ENCODE results near the gene CNTN5. TPM values are rescaled to one million over a fixed set of nuclear protein-coding genes. Genes with fewer than 3 reads are reported as not detected.

CNTN5 gene
- polyA plus RNA-seq, 1 of the 3 experiments (the other 2 are of a cell fraction), result not detected

DNA sequence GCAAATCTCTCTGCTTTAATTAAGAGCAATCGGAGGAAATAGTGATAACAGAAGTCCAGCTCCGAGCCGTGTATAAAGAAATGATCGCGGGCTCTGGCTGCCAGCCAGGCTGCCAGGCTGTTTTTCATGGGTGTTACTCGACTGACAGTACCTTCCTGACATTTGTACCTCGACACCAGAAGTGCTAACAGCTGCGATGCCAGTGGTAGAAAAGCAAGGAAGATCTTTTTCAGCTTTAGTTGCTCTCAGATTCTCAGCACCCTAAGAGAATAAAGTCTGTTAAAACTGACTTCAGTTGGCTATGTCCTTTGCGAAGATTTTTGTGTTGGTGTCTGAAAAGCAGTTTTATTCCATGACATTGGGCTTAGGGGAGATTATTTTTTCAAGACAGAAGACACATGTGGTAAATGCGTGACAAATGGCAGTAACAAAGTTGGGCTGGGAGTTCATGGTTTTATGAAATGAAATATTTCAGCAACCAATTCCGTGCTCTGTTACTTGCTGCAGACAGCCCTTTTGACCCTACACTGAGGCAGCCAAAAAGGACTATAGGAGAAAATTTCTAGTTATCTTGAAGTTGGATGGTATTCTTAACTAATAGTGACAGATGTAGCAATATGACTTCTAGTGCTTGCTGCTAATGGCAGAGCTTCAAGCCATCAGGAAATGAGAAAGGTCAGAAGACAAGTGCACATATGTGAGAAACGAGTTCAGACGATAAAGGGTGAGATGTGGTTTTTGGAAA is 296.2 kb downstream of the CNTN5 start:
- H4K20me1 ChIP-seq (ENCODE audit: insufficient read depth), result no peaks in the 10 kb centered on the region
- TF ChIP-seq RCOR1 (IDR thresholded peaks at IDR 0.05; ENCODE audit: low read length) (no peak), JUND (IDR thresholded peaks at IDR 0.05) (no peak), ELF1 (IDR thresholded peaks at IDR 0.05) (no peak), GATA2 (CRISPR knock-in tag; IDR thresholded peaks at IDR 0.05) (no peak), NFIC (IDR thresholded peaks at IDR 0.05; ENCODE audit: borderline replicate concordance) (no peak), RFX5 (IDR thresholded peaks at IDR 0.05; ENCODE audit: low read length) (no peak), RAD21 (IDR thresholded peaks at IDR 0.05; ENCODE audit: low read length) (no peak), USF2 (IDR thresholded peaks at IDR 0.05; ENCODE audit: borderline replicate concordance, low read depth, low read length) (no peak), REST (IDR thresholded peaks at IDR 0.05; ENCODE audit: low read depth, low read length) (no peak), MEF2A (IDR thresholded peaks at IDR 0.05; ENCODE audit: borderline replicate concordance, low read depth) (no peak), FOXM1 (IDR thresholded peaks at IDR 0.05; ENCODE audit: low read depth) (no peak), EZH2phosphoT487 (IDR thresholded peaks at IDR 0.05; ENCODE audit: borderline replicate concordance, low read depth) (no peak), FOSL2 (IDR thresholded peaks at IDR 0.05; ENCODE audit: borderline replicate concordance, low read depth) (no peak), MXI1 (IDR thresholded peaks at IDR 0.05; ENCODE audit: low read depth, low read length) (no peak), USF1 (IDR thresholded peaks at IDR 0.05; ENCODE audit: borderline replicate concordance, low read depth) (no peak), TCF12 (IDR thresholded peaks at IDR 0.05) (no peak), FOXJ3 (CRISPR knock-in tag; IDR thresholded peaks at IDR 0.05) (no peak)
- TF ChIP-seq, protein P1, sequence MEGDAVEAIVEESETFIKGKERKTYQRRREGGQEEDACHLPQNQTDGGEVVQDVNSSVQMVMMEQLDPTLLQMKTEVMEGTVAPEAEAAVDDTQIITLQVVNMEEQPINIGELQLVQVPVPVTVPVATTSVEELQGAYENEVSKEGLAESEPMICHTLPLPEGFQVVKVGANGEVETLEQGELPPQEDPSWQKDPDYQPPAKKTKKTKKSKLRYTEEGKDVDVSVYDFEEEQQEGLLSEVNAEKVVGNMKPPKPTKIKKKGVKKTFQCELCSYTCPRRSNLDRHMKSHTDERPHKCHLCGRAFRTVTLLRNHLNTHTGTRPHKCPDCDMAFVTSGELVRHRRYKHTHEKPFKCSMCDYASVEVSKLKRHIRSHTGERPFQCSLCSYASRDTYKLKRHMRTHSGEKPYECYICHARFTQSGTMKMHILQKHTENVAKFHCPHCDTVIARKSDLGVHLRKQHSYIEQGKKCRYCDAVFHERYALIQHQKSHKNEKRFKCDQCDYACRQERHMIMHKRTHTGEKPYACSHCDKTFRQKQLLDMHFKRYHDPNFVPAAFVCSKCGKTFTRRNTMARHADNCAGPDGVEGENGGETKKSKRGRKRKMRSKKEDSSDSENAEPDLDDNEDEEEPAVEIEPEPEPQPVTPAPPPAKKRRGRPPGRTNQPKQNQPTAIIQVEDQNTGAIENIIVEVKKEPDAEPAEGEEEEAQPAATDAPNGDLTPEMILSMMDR (IDR thresholded peaks at IDR 0.05), result no peak
- H3K79me2 ChIP-seq (ENCODE audit: insufficient read depth), result no peaks in the 10 kb centered on the region
- no peak overlapping the region; the same call in 1 of the 2 replicates for H2AFZ ChIP-seq (ENCODE audit: low read depth)
- no peak overlapping the region for H3K9ac ChIP-seq
- no peaks in the 10 kb centered on the region for H3K9me2 ChIP-seq
- H3K27me3 ChIP-seq (ENCODE audit: insufficient read depth), result no peaks in the 10 kb centered on the region
- H3K9me3 ChIP-seq, result no peaks in the 10 kb centered on the region
- POLR2A ChIA-PET, result no interaction called here
- H3F3A ChIP-seq (replicated peaks; ENCODE audit: insufficient read depth), result no peaks in the 10 kb centered on the region
- H3K27ac ChIP-seq (ENCODE audit: low read depth in 2 of 2, low read length in 1 of 2), result no peak overlapping the region
- no peak for DNase-seq
- no peak overlapping the region for H3K4me2 ChIP-seq
- WGBS (ENCODE audit: low lambda C conversion rate), result 5% methylated on average over 13 of the region's 13 CpGs
- H3K36me3 ChIP-seq (replicated peaks in 1 of 2; ENCODE audit: control insufficient read depth in 1 of 2, insufficient read depth in 2 of 2, low read length in 1 of 2), result no peaks in the 10 kb centered on the region
- no peaks in the 10 kb centered on the region for H3K4me1 ChIP-seq (ENCODE audit: control insufficient read depth in 1 of 2, insufficient read depth in 2 of 2, low read depth in 1 of 2, low read length in 1 of 2)
- CTCF ChIA-PET, result no interaction called here
- no peak overlapping the region for H3K4me3 ChIP-seq (ENCODE audit: low read depth in 2 of 2, low read length in 1 of 2)

Data from SK-N-SH (cell line).